NCI-H1105 treated with DMSO at 0.1 percent for 48 hours (cell line): Measurements from ENCODE around the gene PHTF1.
"Not testable (repeated sequence)": the region's sequence is repeated elsewhere in the genome, so short reads cannot be mapped to it uniquely, and the experiment has no call there.

Source experiments
- DNase-seq: peaks from one replicate; lab custom pipeline; 2025; lab: John Stamatoyannopoulos, UW

Gene PHTF1

GRCh38 chr1:113718621-113719020 is 40.7 kb downstream of the PHTF1 start:
- not testable (repeated sequence) for DNase-seq

- not testable (repeated sequence) for DNase-seq
These were observed 41.8 kb downstream of the PHTF1 start for GRCh38 chr1:113717506-113717905.

GRCh38 chr1:113714606-113715269 is 44.5 kb downstream of the PHTF1 start:
- no peak for DNase-seq

- DNase-seq = no peak
These were observed 57.9 kb downstream of the PHTF1 start for GRCh38 chr1:113701429-113701828.

- DNase-seq = no peak
These were observed 64.4 kb downstream of the PHTF1 start for GRCh38 chr1:113694910-113695309.

GRCh38 chr1:113692824-113693431 is 66.4 kb downstream of the PHTF1 start:
- no peak for DNase-seq

GRCh38 chr1:113692342-113692741 is 66.9 kb downstream of the PHTF1 start:
- no peak for DNase-seq

- no peak for DNase-seq
These were observed 68.1 kb downstream of the PHTF1 start for GRCh38 chr1:113691184-113691583.

- DNase-seq = no peak
These were observed 72.2 kb downstream of the PHTF1 start for GRCh38 chr1:113686891-113687618.

GRCh38 chr1:113684153-113684541 is 75.1 kb downstream of the PHTF1 start:
- DNase-seq = no peak

GRCh38 chr1:113683384-113684152 is 75.7 kb downstream of the PHTF1 start:
- DNase-seq = no peak

- no peak for DNase-seq
These were observed 77.5 kb downstream of the PHTF1 start for GRCh38 chr1:113681596-113682337.

- DNase-seq = no peak
These were observed 81.2 kb downstream of the PHTF1 start for GRCh38 chr1:113678159-113678469.

GRCh38 chr1:113677250-113678158 is 81.8 kb downstream of the PHTF1 start:
- DNase-seq = peak; percentile 69

GRCh38 chr1:113676524-113676923 is 82.8 kb downstream of the PHTF1 start:
- DNase-seq = no peak

- DNase-seq = no peak
These were observed 84.0 kb downstream of the PHTF1 start for GRCh38 chr1:113675302-113675701.

- DNase-seq = no peak
These were observed 84.7 kb downstream of the PHTF1 start for GRCh38 chr1:113674591-113674990.

GRCh38 chr1:113672491-113672890 is 86.8 kb downstream of the PHTF1 start:
- DNase-seq = no peak

GRCh38 chr1:113670650-113671049 is 88.6 kb downstream of the PHTF1 start:
- no peak for DNase-seq

- no peak for DNase-seq
These were observed 89.3 kb downstream of the PHTF1 start for GRCh38 chr1:113669988-113670387.

- no peak for DNase-seq
These were observed 93.2 kb downstream of the PHTF1 start for GRCh38 chr1:113666126-113666525.
